ENCODE measurements around the gene GPR52.

DNA sequence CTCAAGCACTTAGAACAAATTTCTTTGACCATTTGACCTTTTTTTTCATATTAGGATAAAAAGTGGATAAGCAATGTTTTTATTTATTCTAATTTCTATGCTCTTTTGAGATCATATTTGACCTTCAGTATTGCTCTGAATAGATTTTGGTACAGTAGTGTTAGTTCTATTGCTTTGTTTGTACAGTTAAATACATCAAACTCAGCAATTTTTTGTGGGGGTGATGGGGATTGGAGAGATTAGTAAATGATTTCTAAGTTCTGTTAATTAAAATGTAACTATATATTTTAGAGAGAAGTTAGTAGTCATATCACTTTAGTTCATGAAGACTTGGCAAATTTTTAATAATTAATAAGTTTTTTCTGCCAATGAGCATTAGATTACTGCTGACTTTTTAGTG, 2.4 kb upstream of the GPR52 start:
- TF ChIP-seq GATA3 (IDR thresholded peaks at IDR 0.05; ENCODE audit: low read depth, low read length) (no peak), GATA2 (IDR thresholded peaks at IDR 0.05; ENCODE audit: low read depth, low read length) (no peak)

Data from SH-SY5Y (cell line).